Vagina (tissue), 2 donors: ENCODE results near the gene COTL1.

Source experiments
- POLR2A ChIP-seq, 2 donors: fragments of 450-650 bp; IDR thresholded peaks; one replicate each; pipeline ENCODE4 v1.6.1; 2017; ENCODE audit warnings: antibody characterized with exemption in 2 of 2, mild to moderate bottlenecking in 2 of 2, moderate library complexity in 2 of 2
- POLR2AphosphoS5 ChIP-seq, 2 donors: sonication (generic); formaldehyde crosslinking; IDR thresholded peaks; one replicate each; pipeline ENCODE4 v1.9.0; 2017; ENCODE audit warnings: antibody characterized with exemption in 2 of 2, mild to moderate bottlenecking in 2 of 2, low read depth in 1 of 2; ENCODE audit not compliant: insufficient read depth in 1 of 2
- TF ChIP-seq, protein P1 (sequence below), 3 experiments: fragments of 450-650 bp in 2 of 3; fragments of 200-600 bp in 1 of 3; sonication (generic) in 1 of 3; IDR thresholded peaks; one replicate each; pipeline ENCODE4 v1.5.1; 2017 to 2019; ENCODE audit warnings: antibody characterized with exemption in 3 of 3, mild to moderate bottlenecking in 2 of 3, moderate library complexity in 2 of 3

DNA sequence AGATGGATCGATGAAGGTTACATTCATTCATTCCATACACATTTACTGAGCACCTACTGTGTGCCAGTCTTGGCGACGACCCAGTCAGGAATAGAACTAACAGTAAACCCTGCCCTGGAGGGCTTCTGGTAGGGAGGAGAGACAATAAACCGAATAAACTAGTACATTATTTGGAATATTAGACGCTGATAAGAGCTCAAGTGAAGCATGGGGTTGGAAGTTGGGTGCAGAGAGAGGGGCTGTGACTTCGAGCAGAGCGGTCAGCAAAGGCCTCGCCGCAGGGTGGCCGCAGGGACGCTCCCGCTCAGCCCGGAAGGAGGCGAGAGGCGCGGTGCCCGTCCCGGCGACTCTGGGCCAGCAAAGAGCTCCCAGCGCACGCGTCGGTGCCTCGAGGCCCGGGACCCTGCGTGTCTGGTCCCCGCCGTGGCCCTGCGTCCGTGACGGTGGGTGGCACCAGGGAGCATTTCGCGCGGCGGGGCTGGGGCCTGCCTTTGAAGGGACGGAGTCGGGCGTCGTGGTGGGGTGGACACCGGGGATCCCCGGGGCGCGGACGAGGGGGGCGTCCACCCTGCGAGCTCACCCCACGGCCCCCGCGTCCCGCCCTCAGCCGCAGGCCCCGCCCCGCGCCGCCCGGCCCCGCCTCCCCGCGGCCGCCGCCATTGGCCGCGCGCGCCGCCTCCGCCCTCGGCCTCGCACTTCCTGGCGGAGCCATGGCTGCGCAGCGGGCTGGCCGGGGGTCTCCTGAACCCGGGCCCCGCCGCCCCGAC lies 30.1 kb upstream of the COTL1 start, which contains the start of gene KLHL36:
- TF ChIP-seq, protein P1, sequence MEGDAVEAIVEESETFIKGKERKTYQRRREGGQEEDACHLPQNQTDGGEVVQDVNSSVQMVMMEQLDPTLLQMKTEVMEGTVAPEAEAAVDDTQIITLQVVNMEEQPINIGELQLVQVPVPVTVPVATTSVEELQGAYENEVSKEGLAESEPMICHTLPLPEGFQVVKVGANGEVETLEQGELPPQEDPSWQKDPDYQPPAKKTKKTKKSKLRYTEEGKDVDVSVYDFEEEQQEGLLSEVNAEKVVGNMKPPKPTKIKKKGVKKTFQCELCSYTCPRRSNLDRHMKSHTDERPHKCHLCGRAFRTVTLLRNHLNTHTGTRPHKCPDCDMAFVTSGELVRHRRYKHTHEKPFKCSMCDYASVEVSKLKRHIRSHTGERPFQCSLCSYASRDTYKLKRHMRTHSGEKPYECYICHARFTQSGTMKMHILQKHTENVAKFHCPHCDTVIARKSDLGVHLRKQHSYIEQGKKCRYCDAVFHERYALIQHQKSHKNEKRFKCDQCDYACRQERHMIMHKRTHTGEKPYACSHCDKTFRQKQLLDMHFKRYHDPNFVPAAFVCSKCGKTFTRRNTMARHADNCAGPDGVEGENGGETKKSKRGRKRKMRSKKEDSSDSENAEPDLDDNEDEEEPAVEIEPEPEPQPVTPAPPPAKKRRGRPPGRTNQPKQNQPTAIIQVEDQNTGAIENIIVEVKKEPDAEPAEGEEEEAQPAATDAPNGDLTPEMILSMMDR (IDR thresholded peaks at IDR 0.05): peak in 1 of 3 experiments; percentile 16
- TF ChIP-seq POLR2AphosphoS5 (IDR thresholded peaks at IDR 0.05; ENCODE audit: insufficient read depth in 1 of 2, low read depth in 1 of 2): peak in 1 of 2 donors; percentile 23
- TF ChIP-seq POLR2A (IDR thresholded peaks at IDR 0.05): peak in 1 of 2 donors; percentile 22
